ENCODE results near the gene PNPLA5.
"Not testable (repeated sequence)": the region's sequence is repeated elsewhere in the genome, so short reads cannot be mapped to it uniquely, and the experiment has no call there.

DNA sequence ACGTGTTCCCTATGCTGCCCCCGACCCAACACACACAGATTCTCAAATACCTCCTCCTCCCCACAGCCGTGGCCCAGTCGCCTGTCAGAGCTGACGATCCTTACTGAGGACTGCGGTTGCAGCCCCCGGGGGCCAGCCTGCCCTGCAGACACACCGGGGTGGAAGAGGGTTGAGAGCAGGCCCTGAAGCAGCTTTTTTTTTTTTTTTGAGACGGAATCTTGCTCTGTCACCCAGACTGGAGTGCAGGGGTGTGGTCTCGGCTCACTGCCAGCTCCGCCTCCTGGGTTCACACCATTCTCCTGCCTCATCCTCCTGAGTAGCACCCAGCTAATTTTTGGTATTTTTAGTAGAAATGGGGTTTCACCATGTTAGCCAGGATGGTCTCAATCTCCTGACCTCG, 11.2 kb upstream of the PNPLA5 start:
- TF ChIP-seq, protein P1, sequence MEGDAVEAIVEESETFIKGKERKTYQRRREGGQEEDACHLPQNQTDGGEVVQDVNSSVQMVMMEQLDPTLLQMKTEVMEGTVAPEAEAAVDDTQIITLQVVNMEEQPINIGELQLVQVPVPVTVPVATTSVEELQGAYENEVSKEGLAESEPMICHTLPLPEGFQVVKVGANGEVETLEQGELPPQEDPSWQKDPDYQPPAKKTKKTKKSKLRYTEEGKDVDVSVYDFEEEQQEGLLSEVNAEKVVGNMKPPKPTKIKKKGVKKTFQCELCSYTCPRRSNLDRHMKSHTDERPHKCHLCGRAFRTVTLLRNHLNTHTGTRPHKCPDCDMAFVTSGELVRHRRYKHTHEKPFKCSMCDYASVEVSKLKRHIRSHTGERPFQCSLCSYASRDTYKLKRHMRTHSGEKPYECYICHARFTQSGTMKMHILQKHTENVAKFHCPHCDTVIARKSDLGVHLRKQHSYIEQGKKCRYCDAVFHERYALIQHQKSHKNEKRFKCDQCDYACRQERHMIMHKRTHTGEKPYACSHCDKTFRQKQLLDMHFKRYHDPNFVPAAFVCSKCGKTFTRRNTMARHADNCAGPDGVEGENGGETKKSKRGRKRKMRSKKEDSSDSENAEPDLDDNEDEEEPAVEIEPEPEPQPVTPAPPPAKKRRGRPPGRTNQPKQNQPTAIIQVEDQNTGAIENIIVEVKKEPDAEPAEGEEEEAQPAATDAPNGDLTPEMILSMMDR (IDR thresholded peaks at IDR 0.05) = not testable (repeated sequence)
- TF ChIP-seq POLR2A (IDR thresholded peaks at IDR 0.05) = not testable (repeated sequence)
